ENCODE data around the gene CTBP2. TPM values are rescaled to one million over a fixed set of nuclear protein-coding genes. Genes with fewer than 3 reads are reported as not detected.
A peak's percentile ranks its signal among the peaks of the same experiment; 100 is the strongest.
"Not testable (repeated sequence)": the region's sequence is repeated elsewhere in the genome, so short reads cannot be mapped to it uniquely, and the experiment has no call there.

The CTBP2 gene
- total RNA-seq, 1 donor from 2014 or later = 73.0 TPM

DNA sequence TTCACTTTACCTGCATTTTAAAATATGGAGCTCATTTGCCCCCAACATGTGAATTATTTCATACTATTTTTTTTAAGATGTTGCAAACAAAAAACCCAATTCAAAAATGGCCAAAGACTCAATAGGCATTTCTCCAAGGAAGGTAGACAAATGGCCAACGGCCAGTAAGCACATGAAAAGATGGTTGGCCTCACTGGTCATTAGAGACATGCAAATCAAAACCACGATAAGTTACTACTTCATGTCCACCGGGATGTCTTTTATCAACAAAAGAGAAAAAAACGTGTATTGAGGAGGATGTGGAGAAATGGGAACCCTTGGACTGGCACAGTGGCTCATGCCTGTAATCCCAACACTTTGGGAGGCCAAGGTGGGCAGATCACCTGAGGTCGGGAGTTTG is 3.4 kb upstream of the CTBP2 start:
- Histone ChIP-seq H3K36me3 (no peaks in the 10 kb centered on the region), H3K9me3 (no peaks in the 10 kb centered on the region), H3K27me3 (ENCODE audit: low read depth) (no peaks in the 10 kb centered on the region), H3K4me1 (peaks cover 7% of the 10 kb centered on the region), H3K4me3 (no peak overlapping the region), H3K27ac (no peak overlapping the region)
- DNase-seq (no peak), ATAC-seq (no peak)
- intact Hi-C loops (cut with DNase I) = no loop called here
- TF ChIP-seq, protein P1, sequence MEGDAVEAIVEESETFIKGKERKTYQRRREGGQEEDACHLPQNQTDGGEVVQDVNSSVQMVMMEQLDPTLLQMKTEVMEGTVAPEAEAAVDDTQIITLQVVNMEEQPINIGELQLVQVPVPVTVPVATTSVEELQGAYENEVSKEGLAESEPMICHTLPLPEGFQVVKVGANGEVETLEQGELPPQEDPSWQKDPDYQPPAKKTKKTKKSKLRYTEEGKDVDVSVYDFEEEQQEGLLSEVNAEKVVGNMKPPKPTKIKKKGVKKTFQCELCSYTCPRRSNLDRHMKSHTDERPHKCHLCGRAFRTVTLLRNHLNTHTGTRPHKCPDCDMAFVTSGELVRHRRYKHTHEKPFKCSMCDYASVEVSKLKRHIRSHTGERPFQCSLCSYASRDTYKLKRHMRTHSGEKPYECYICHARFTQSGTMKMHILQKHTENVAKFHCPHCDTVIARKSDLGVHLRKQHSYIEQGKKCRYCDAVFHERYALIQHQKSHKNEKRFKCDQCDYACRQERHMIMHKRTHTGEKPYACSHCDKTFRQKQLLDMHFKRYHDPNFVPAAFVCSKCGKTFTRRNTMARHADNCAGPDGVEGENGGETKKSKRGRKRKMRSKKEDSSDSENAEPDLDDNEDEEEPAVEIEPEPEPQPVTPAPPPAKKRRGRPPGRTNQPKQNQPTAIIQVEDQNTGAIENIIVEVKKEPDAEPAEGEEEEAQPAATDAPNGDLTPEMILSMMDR (IDR thresholded peaks at IDR 0.05) = no peak

DNA sequence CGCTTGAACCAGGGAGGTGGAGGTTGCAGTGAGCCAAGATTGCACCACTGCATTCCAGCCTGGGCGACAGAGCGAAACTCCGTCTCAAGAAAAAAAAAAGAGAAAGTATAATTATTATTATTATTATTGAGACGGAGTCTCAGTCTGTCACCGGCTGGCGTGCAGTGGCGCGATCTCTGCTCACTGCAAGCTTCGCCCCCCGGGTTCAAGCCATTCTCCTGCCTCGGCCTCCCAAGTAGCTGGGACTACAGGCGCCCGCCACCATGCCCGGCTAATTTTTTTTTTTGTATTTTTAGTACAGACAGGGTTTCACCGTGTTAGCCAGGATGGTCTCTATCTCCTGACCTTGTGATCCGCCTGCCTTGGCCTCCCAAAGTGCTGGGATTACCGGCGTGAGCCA is 2.9 kb upstream of the CTBP2 start:
- H3K9me3 ChIP-seq; H3K4me1 ChIP-seq; H3K27me3 ChIP-seq (ENCODE audit: low read depth); ATAC-seq; DNase-seq; H3K27ac ChIP-seq; H3K36me3 ChIP-seq; H3K4me3 ChIP-seq; intact Hi-C loops (cut with DNase I): not testable (repeated sequence)

DNA sequence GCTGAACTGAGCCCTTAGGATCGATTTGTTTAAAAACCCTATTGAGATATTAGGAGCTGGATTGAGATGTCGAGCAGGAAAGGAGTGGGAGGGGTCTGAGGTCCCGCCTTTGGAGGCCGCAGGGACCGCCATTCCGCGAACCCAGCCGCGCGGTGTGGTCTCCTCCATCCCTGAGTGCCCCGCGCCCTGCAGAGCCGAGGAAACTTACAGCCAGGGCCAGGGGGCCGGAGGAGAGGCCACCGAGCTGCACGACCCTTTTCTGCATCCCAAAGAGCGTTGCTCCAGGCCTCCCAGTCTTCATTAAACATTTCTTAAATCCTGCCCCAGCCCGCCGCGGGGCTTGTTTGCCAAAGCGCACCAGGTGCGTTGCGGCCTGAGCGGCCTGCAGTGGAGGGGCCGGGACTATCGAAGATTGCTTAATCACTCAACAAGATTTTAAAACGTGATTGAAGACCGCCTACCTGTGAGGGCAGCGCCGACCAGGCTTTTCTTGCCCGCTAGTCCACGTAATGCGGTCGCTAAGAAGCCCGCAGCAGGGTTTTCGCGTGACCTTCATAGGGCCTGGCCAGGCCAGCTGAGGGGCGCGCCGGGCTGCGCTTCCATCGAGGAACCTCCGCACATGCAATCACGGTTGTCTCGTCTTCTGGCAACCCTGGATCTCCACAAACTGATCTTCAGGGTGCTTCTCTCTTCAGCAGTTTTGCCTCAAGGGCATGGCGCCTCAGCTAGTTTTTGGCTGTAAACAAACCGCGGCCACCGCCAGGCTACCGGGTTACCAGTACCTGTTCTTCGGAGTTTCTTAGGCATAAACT is 2.0 kb upstream of the CTBP2 start:
- peak; percentile 55 for DNase-seq
- TF ChIP-seq, protein P1 (IDR thresholded peaks at IDR 0.05) = no peak
- Histone ChIP-seq H3K27me3 (ENCODE audit: low read depth) (no peaks in the 10 kb centered on the region), H3K36me3 (no peaks in the 10 kb centered on the region), H3K4me3 (peak overlapping the region; percentile 77), H3K4me1 (peaks cover 15% of the 10 kb centered on the region), H3K9me3 (no peaks in the 10 kb centered on the region), H3K27ac (peak overlapping the region; percentile 97)
- intact Hi-C loops (cut with DNase I) = no loop called here
- peak in 1 of 2 donors; percentile 5 for ATAC-seq

DNA sequence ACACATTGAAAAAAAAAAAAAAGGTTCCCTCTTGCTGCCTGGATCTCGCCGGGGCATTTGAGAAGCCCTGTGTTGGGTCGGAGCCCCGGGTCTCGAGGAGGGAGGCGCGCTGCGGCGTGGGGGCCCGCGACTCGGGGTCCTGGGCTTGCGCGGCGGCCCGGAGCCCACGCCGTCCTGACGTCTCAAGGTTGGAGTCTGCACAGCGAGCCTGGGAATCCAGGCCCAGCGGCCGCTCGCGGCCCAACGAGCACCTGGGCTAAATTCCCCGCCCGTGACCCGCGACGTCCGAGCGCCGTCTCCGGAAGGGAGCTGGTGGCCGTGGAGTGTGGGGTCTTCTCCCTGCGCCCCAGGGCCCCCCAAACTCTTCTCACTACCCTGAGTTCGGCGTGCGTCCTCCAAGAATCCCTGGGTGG is 1.4 kb upstream of the CTBP2 start:
- Histone ChIP-seq H3K27ac (peak overlapping the region; percentile 97), H3K9me3 (no peaks in the 10 kb centered on the region), H3K4me1 (peaks cover 22% of the 10 kb centered on the region), H3K36me3 (no peaks in the 10 kb centered on the region), H3K27me3 (ENCODE audit: low read depth) (no peaks in the 10 kb centered on the region), H3K4me3 (peak overlapping the region; percentile 77)
- TF ChIP-seq, protein P1 (IDR thresholded peaks at IDR 0.05) = no peak
- ATAC-seq (peak; percentile 15 to 27), DNase-seq (peak; percentile 59)
- intact Hi-C loops (cut with DNase I) = no loop called here

DNA sequence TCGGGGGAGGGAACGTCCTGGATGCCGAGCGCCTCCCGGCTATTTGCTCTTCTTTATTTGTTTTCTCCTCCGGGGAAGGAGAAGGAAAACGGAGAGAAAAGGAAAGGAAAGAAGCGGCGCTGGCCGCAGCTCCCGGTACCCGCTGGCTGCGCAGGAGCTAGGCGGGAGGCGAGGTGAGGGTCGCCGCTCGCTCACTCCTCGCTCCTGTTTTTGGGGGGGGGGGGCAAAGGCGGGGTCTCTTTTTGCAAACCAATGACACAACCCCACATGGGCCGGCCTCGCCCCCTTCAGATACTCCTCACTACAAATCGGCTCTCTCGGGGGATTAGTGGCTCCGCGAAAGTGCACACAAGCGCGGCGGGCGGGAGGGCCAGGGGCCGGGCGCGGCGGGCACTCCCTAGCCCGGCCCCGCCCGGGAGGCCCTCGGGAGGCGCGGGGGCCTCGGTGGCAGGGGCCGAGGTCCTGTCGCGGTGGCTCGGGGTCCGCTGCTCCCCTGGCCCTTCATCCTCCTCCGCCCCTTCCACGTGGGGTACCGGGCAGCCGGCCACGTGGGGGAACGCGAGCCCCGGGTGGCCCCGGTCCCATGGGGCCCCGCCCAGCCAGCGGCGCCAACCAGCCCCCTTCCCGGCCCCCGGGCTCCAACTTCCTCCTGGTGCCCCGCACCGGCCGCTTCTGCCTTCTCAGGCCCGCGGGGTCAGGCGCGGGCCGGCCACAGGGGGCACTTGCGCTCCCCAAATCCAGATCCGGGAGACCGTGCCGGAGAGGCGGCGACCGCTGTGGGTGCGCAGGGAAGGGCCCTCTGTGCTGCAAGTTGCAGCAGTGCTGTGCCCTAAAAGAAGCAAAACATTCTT is 718 bp upstream of the CTBP2 start:
- peak overlapping the region; percentile 77 for H3K4me3 ChIP-seq
- H3K9me3 ChIP-seq = no peaks in the 10 kb centered on the region
- peak overlapping the region; percentile 97 for H3K27ac ChIP-seq
- DNase-seq = peak; percentile 89
- intact Hi-C loops (cut with DNase I) = no loop called here
- H3K4me1 ChIP-seq = peaks cover 28% of the 10 kb centered on the region
- TF ChIP-seq, protein P1 (IDR thresholded peaks at IDR 0.05) = peak; percentile 58
- no peaks in the 10 kb centered on the region for H3K36me3 ChIP-seq
- ATAC-seq = peak; percentile 69 to 87
- H3K27me3 ChIP-seq (ENCODE audit: low read depth) = no peaks in the 10 kb centered on the region

Measured in lower lobe of right lung (tissue), 2 donors.